Retina (tissue), 1 donor: ENCODE results near the gene CELF2.

ENCODE experiments used
- DNase-seq: peaks from one replicate; pipeline ENCODE4 v3.0.0-alpha.2; 2016

The CELF2 gene

GRCh38 chr10:11284291-11285085 lies 266.8 kb downstream of the CELF2 start:
- DNase-seq = no peak

- DNase-seq = no peak
Observed at GRCh38 chr10:11285171-11285570, 267.5 kb downstream of the CELF2 start.

GRCh38 chr10:11286261-11286852 lies 268.7 kb downstream of the CELF2 start:
- DNase-seq = no peak

- DNase-seq = no peak
Observed at GRCh38 chr10:11288302-11288701, 270.6 kb downstream of the CELF2 start.

GRCh38 chr10:11290156-11290890 lies 272.7 kb downstream of the CELF2 start:
- DNase-seq = no peak

- no peak for DNase-seq
Observed at GRCh38 chr10:11292576-11293302, 275.1 kb downstream of the CELF2 start.

- no peak for DNase-seq
Observed at GRCh38 chr10:11293332-11293731, 275.7 kb downstream of the CELF2 start.

GRCh38 chr10:11294831-11295450 lies 277.3 kb downstream of the CELF2 start:
- DNase-seq = no peak

GRCh38 chr10:11295492-11295891 lies 277.8 kb downstream of the CELF2 start:
- DNase-seq = no peak

- DNase-seq = no peak
Observed at GRCh38 chr10:11297136-11297535, 279.5 kb downstream of the CELF2 start.

GRCh38 chr10:11298116-11298515 lies 280.4 kb downstream of the CELF2 start:
- no peak for DNase-seq

- no peak for DNase-seq
Observed at GRCh38 chr10:11299125-11299524, 281.5 kb downstream of the CELF2 start.

- DNase-seq = no peak
Observed at GRCh38 chr10:11300026-11300425, 282.4 kb downstream of the CELF2 start.

- no peak for DNase-seq
Observed at GRCh38 chr10:11300563-11300962, 282.9 kb downstream of the CELF2 start.

- peak; percentile 33 for DNase-seq
Observed at GRCh38 chr10:11301571-11302111, 284.0 kb downstream of the CELF2 start.

- no peak for DNase-seq
Observed at GRCh38 chr10:11302181-11302580, 284.5 kb downstream of the CELF2 start.

GRCh38 chr10:11303361-11304170 lies 285.9 kb downstream of the CELF2 start:
- no peak for DNase-seq

- DNase-seq = no peak
Observed at GRCh38 chr10:11304906-11305585, 287.4 kb downstream of the CELF2 start.

GRCh38 chr10:11305825-11306593 lies 288.3 kb downstream of the CELF2 start:
- no peak for DNase-seq

- no peak for DNase-seq
Observed at GRCh38 chr10:11307004-11307403, 289.3 kb downstream of the CELF2 start.
